SK-N-SH (cell line): ENCODE measurements around the gene MALT1. TPM values are rescaled to one million over a fixed set of nuclear protein-coding genes. Genes with fewer than 3 reads are reported as not detected.

Experiments
- CTCF ChIA-PET: fragments of 300-600, 350-600 bp; formaldehyde crosslinking; extraction: SDS; loops from one replicate; lab custom pipeline; 2021; lab: Yijun Ruan, JAX
- POLR2A ChIA-PET: fragments of 350-600 bp; sonication (Branson Sonifier 250); formaldehyde crosslinking; extraction: SDS; loops from one replicate; lab custom pipeline; 2020; ENCODE audit warnings: antibody characterized with exemption, inconsistent platforms; lab: Yijun Ruan, JAX
- DNase-seq: peaks from one replicate; pipeline ENCODE4 v3.0.0; 2012
- H2AFZ ChIP-seq: fragments of 200-600 bp; sonication (generic); 2 replicates; pipeline ENCODE4 v1.8.1; 2016; ENCODE audit warnings: antibody characterized with exemption, mild to moderate bottlenecking, low read depth
- H3F3A ChIP-seq: fragments of 200-600 bp; sonication (generic); replicated peaks from 2 replicates; pipeline ENCODE3; 2016; ENCODE audit warnings: antibody characterized with exemption, mild to moderate bottlenecking; ENCODE audit not compliant: insufficient read depth
- H3K27ac ChIP-seq, 2 experiments: fragments of 200-500 bp in 1 of 2; fragments of 200-600 bp in 1 of 2; sonication (Bioruptor generic) in 1 of 2; sonication (generic), shearing (Covaris generic) in 1 of 2; 2 replicates each; pipeline versions ENCODE4 v1.5.1 to v1.6.1; 2014 to 2016; ENCODE audit warnings: low read depth in 2 of 2, inconsistent platforms in 1 of 2, low read length in 1 of 2, mild to moderate bottlenecking in 1 of 2, mixed read lengths in 1 of 2
- H3K27me3 ChIP-seq: fragments of 200-600 bp; sonication (generic), shearing (Covaris generic); 2 replicates; pipeline ENCODE4 v1.6.1; 2016; ENCODE audit warnings: mixed run types; ENCODE audit not compliant: insufficient read depth
- H3K36me3 ChIP-seq, 2 experiments: fragments of 200-500 bp in 1 of 2; fragments of 200-600 bp in 1 of 2; sonication (Bioruptor generic) in 1 of 2; sonication (generic) in 1 of 2; replicated peaks in 1 of 2; 2 replicates each; pipeline versions ENCODE3 to v1.5.1; 2014 to 2016; ENCODE audit warnings: low read length in 1 of 2, mild to moderate bottlenecking in 1 of 2; ENCODE audit not compliant: insufficient read depth in 2 of 2, control insufficient read depth in 1 of 2
- H3K4me1 ChIP-seq, 2 experiments: fragments of 200-500 bp in 1 of 2; fragments of 200-600 bp in 1 of 2; sonication (Bioruptor generic) in 1 of 2; sonication (generic), shearing (Covaris generic) in 1 of 2; 2 replicates each; pipeline versions ENCODE4 v1.5.1 to v1.6.1; 2014 to 2016; ENCODE audit warnings: low read depth in 1 of 2, low read length in 1 of 2, mixed run types in 1 of 2; ENCODE audit not compliant: insufficient read depth in 2 of 2, control insufficient read depth in 1 of 2
- H3K4me2 ChIP-seq: fragments of 200-600 bp; sonication (generic), shearing (Covaris generic); 2 replicates; pipeline ENCODE4 v1.6.1; 2017; ENCODE audit warnings: mixed run types
- H3K4me3 ChIP-seq, 2 experiments: fragments of 200-500 bp in 1 of 2; fragments of 200-600 bp in 1 of 2; sonication (Bioruptor generic) in 1 of 2; sonication (generic), shearing (Covaris generic) in 1 of 2; 2 replicates each; pipeline versions ENCODE4 v1.5.1 to v1.8.1; 2014 to 2016; ENCODE audit warnings: low read depth in 2 of 2, inconsistent platforms in 1 of 2, low read length in 1 of 2, mild to moderate bottlenecking in 1 of 2, mixed read lengths in 1 of 2, moderate library complexity in 1 of 2
- H3K79me2 ChIP-seq: fragments of 200-600 bp; sonication (generic); 2 replicates; pipeline ENCODE4 v1.8.1; 2017; ENCODE audit warnings: mild to moderate bottlenecking; ENCODE audit not compliant: insufficient read depth
- H3K9ac ChIP-seq: fragments of 200-600 bp; sonication (generic); 2 replicates; pipeline ENCODE4 v1.6.1; 2017; ENCODE audit warnings: mixed run types
- H3K9me2 ChIP-seq: fragments of 200-600 bp; sonication (generic); 2 replicates; pipeline ENCODE4 v1.6.1; 2017; ENCODE audit warnings: mixed run types
- H3K9me3 ChIP-seq: fragments of 200-600 bp; sonication (generic); 2 replicates; pipeline ENCODE4 v1.6.1; 2017; ENCODE audit warnings: mixed run types, mild to moderate bottlenecking, moderate library complexity
- H4K20me1 ChIP-seq: fragments of 200-600 bp; sonication (generic); 2 replicates; pipeline ENCODE4 v1.6.1; 2017; ENCODE audit warnings: mild to moderate bottlenecking, mixed run types; ENCODE audit not compliant: insufficient read depth
- EP300 ChIP-seq, 2 experiments: IDR thresholded peaks; 2 replicates each; pipeline versions ENCODE4 v1.4.0 to v1.6.1; 2012; ENCODE audit warnings: borderline replicate concordance in 1 of 2, low read depth in 1 of 2, low read length in 1 of 2
- GATA2 ChIP-seq: sonication (generic); formaldehyde crosslinking; IDR thresholded peaks from 2 replicates; pipeline ENCODE4 v1.5.0; 2020; ENCODE audit warnings: mild to moderate bottlenecking, missing genetic modification reagents
- JUND ChIP-seq: IDR thresholded peaks from 2 replicates; pipeline ENCODE4 v1.4.0; 2012
- MEF2A ChIP-seq: IDR thresholded peaks from 2 replicates; pipeline ENCODE4 v1.4.0; 2012; ENCODE audit warnings: low read depth, borderline replicate concordance
- NRF1 ChIP-seq: IDR thresholded peaks from 2 replicates; pipeline ENCODE4 v1.6.1; 2012; ENCODE audit warnings: low read depth, mild to moderate bottlenecking, low read length
- POLR2AphosphoS5 ChIP-seq: IDR thresholded peaks from 2 replicates; pipeline ENCODE4 v1.6.1; 2012; ENCODE audit warnings: low read depth, low read length
- RAD21 ChIP-seq: IDR thresholded peaks from 2 replicates; pipeline ENCODE4 v1.6.1; 2012; ENCODE audit warnings: mild to moderate bottlenecking, low read length
- RCOR1 ChIP-seq: fragments of 150-350 bp; IDR thresholded peaks from 2 replicates; pipeline ENCODE4 v1.6.1; 2017; ENCODE audit warnings: antibody characterized with exemption, low read length
- SIN3A ChIP-seq: IDR thresholded peaks from 2 replicates; pipeline ENCODE4 v1.6.1; 2012; ENCODE audit warnings: low read depth, mild to moderate bottlenecking, low read length, moderate library complexity, borderline replicate concordance
- TAF1 ChIP-seq: IDR thresholded peaks from 2 replicates; pipeline ENCODE4 v1.6.1; 2012; ENCODE audit warnings: low read depth, mild to moderate bottlenecking, low read length, moderate library complexity, borderline replicate concordance
- WGBS: methylation state at CpG from one replicate; pipeline ENCODE4 v1.1.6; 2017; ENCODE audit warnings: low lambda C conversion rate; 5-methylcytosine and 5-hydroxymethylcytosine counted together
- polyA plus RNA-seq, 3 experiments: library from polyadenylated mRNA; depleted of rRNA; stranded (reverse); fragments of >200 nt; gene quantifications; 2 replicates each; pipeline ENCODE4 v1.2.3, GENCODE V29; 2012
- TF ChIP-seq, protein P1 (sequence below): fragments of 200-600 bp; sonication (generic); IDR thresholded peaks from 2 replicates; pipeline ENCODE4 v1.6.1; 2017; ENCODE audit warnings: antibody characterized with exemption, mild to moderate bottlenecking, moderate library complexity
- TF ChIP-seq, protein P2 (sequence below): IDR thresholded peaks from 2 replicates; pipeline ENCODE4 v1.6.1; 2012; ENCODE audit warnings: mild to moderate bottlenecking, low read depth, low read length, moderate library complexity
- TF ChIP-seq, protein P3 (sequence below): fragments of 150-350 bp; IDR thresholded peaks from 2 replicates; pipeline ENCODE4 v1.6.1; 2016; ENCODE audit warnings: mild to moderate bottlenecking, low read depth, low read length
- TF ChIP-seq, protein P4 (sequence below): IDR thresholded peaks from 2 replicates; pipeline ENCODE4 v1.4.0; 2012; ENCODE audit warnings: low read depth
- TF ChIP-seq, protein P5 (sequence below): IDR thresholded peaks from 2 replicates; pipeline ENCODE4 v1.4.0; 2012; ENCODE audit warnings: low read depth, borderline replicate concordance
- TF ChIP-seq, protein P6 (sequence below): fragments of 150-350 bp; IDR thresholded peaks from 2 replicates; pipeline ENCODE4 v1.6.1; 2017; ENCODE audit warnings: antibody characterized with exemption, low read length, low read depth, borderline replicate concordance

Gene MALT1
- polyA plus RNA-seq, 1 of the 3 experiments (the other 2 are of a cell fraction), result 6.6 TPM

DNA sequence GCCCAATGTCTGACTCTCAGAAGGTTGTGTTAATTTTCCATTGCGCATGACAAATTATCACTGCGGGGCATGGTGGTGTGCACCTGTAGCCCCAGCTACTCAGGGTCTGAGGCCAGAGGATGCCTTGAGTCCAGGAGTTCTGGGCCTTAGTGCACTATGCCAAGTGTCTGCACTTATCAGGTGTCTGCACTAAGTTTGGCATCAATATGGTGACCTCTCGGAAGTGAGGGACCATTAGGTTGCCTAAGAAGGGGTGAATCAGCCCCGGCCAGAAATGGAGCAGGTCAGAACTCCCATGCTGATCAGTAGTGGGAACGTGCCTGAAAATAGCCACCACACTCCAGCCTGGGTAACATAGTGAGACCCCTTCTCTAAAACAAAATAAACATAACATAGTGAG is 131.7 kb downstream of the MALT1 start:
- POLR2A ChIA-PET, result no interaction called here
- CTCF ChIA-PET, result interaction anchor here (1.4 kb wide), 1 partner anchor 268 kb away, joined by 3 read pairs; no protein-coding TSS in a partner anchor
- no peak for TF ChIP-seq JUND
- TF ChIP-seq SIN3A, result no peak
- TF ChIP-seq EP300 (IDR thresholded peaks at IDR 0.05; ENCODE audit: borderline replicate concordance in 1 of 2, low read depth in 1 of 2, low read length in 1 of 2), result no peak
- Histone ChIP-seq H3K9me3 (no peaks in the 10 kb centered on the region), H3K27me3 (no peaks in the 10 kb centered on the region), H3F3A (no peaks in the 10 kb centered on the region), H3K9me2 (no peaks in the 10 kb centered on the region), H3K4me3 (no peak overlapping the region), H3K4me1 (peaks cover 0 to 5% of the 10 kb centered on the region in 2 experiments; a peak in 2 of 4 replicates), H4K20me1 (no peaks in the 10 kb centered on the region), H3K4me2 (no peak overlapping the region), H3K36me3 (no peaks in the 10 kb centered on the region), H2AFZ (no peak overlapping the region), H3K79me2 (no peaks in the 10 kb centered on the region), H3K27ac (no peak overlapping the region), H3K9ac (no peak overlapping the region)
- 89% methylated on average over 4 of the region's 5 CpGs for WGBS
- DNase-seq, result no peak

DNA sequence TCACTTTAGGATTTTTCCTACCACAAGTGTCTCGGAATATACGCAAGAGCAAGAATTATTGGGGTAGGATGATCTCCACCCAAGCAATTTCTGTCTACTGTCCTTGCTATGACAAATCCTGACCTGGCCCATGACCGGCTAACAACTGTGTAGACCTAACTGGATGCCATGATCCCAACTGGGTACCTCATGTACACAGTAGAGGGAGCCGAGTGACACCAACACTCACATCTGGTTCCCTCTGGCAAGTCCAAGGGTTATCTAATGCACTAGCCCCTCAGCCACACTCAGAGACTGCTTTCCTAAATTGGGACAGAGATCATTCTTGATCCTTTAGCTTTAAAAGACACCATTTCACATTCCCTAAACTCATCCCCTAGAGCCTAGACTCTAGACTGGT is 132.7 kb downstream of the MALT1 start:
- Histone ChIP-seq H2AFZ (no peak overlapping the region), H3K36me3 (no peaks in the 10 kb centered on the region), H3F3A (no peaks in the 10 kb centered on the region), H3K9me2 (no peaks in the 10 kb centered on the region), H3K27me3 (no peaks in the 10 kb centered on the region), H3K4me3 (no peak overlapping the region), H3K4me2 (no peak overlapping the region), H3K9ac (no peak overlapping the region), H3K79me2 (no peaks in the 10 kb centered on the region), H4K20me1 (no peaks in the 10 kb centered on the region), H3K9me3 (no peaks in the 10 kb centered on the region), H3K27ac (no peak overlapping the region), H3K4me1 (peaks cover 0 to 5% of the 10 kb centered on the region in 2 experiments; a peak in 2 of 4 replicates)
- ChIA-PET POLR2A (interaction anchor here (0.6 kb wide), 1 partner anchor 9 kb away, joined by 3 read pairs; no protein-coding TSS in a partner anchor), CTCF (interaction anchor here (0.7 to 2.4 kb wide), 2 partner anchors 8 to 23 kb away, joined by 6 read pairs; no protein-coding TSS in a partner anchor)
- no peak for DNase-seq
- 100% methylated on average over 3 of the region's 4 CpGs for WGBS
- TF ChIP-seq RCOR1 (no peak), POLR2AphosphoS5 (no peak), GATA2 (CRISPR knock-in tag) (no peak), TAF1 (no peak), NRF1 (no peak), MEF2A (no peak), RAD21 (no peak)
- TF ChIP-seq, protein P1, sequence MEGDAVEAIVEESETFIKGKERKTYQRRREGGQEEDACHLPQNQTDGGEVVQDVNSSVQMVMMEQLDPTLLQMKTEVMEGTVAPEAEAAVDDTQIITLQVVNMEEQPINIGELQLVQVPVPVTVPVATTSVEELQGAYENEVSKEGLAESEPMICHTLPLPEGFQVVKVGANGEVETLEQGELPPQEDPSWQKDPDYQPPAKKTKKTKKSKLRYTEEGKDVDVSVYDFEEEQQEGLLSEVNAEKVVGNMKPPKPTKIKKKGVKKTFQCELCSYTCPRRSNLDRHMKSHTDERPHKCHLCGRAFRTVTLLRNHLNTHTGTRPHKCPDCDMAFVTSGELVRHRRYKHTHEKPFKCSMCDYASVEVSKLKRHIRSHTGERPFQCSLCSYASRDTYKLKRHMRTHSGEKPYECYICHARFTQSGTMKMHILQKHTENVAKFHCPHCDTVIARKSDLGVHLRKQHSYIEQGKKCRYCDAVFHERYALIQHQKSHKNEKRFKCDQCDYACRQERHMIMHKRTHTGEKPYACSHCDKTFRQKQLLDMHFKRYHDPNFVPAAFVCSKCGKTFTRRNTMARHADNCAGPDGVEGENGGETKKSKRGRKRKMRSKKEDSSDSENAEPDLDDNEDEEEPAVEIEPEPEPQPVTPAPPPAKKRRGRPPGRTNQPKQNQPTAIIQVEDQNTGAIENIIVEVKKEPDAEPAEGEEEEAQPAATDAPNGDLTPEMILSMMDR, result no peak
- TF ChIP-seq, protein P2, sequence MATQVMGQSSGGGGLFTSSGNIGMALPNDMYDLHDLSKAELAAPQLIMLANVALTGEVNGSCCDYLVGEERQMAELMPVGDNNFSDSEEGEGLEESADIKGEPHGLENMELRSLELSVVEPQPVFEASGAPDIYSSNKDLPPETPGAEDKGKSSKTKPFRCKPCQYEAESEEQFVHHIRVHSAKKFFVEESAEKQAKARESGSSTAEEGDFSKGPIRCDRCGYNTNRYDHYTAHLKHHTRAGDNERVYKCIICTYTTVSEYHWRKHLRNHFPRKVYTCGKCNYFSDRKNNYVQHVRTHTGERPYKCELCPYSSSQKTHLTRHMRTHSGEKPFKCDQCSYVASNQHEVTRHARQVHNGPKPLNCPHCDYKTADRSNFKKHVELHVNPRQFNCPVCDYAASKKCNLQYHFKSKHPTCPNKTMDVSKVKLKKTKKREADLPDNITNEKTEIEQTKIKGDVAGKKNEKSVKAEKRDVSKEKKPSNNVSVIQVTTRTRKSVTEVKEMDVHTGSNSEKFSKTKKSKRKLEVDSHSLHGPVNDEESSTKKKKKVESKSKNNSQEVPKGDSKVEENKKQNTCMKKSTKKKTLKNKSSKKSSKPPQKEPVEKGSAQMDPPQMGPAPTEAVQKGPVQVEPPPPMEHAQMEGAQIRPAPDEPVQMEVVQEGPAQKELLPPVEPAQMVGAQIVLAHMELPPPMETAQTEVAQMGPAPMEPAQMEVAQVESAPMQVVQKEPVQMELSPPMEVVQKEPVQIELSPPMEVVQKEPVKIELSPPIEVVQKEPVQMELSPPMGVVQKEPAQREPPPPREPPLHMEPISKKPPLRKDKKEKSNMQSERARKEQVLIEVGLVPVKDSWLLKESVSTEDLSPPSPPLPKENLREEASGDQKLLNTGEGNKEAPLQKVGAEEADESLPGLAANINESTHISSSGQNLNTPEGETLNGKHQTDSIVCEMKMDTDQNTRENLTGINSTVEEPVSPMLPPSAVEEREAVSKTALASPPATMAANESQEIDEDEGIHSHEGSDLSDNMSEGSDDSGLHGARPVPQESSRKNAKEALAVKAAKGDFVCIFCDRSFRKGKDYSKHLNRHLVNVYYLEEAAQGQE, result no peak
- TF ChIP-seq, protein P3, sequence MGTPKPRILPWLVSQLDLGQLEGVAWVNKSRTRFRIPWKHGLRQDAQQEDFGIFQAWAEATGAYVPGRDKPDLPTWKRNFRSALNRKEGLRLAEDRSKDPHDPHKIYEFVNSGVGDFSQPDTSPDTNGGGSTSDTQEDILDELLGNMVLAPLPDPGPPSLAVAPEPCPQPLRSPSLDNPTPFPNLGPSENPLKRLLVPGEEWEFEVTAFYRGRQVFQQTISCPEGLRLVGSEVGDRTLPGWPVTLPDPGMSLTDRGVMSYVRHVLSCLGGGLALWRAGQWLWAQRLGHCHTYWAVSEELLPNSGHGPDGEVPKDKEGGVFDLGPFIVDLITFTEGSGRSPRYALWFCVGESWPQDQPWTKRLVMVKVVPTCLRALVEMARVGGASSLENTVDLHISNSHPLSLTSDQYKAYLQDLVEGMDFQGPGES, result no peak
- TF ChIP-seq, protein P4, sequence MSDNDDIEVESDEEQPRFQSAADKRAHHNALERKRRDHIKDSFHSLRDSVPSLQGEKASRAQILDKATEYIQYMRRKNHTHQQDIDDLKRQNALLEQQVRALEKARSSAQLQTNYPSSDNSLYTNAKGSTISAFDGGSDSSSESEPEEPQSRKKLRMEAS, result no peak
- TF ChIP-seq, protein P5, sequence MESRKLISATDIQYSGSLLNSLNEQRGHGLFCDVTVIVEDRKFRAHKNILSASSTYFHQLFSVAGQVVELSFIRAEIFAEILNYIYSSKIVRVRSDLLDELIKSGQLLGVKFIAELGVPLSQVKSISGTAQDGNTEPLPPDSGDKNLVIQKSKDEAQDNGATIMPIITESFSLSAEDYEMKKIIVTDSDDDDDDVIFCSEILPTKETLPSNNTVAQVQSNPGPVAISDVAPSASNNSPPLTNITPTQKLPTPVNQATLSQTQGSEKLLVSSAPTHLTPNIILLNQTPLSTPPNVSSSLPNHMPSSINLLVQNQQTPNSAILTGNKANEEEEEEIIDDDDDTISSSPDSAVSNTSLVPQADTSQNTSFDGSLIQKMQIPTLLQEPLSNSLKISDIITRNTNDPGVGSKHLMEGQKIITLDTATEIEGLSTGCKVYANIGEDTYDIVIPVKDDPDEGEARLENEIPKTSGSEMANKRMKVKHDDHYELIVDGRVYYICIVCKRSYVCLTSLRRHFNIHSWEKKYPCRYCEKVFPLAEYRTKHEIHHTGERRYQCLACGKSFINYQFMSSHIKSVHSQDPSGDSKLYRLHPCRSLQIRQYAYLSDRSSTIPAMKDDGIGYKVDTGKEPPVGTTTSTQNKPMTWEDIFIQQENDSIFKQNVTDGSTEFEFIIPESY, result no peak
- TF ChIP-seq, protein P6, sequence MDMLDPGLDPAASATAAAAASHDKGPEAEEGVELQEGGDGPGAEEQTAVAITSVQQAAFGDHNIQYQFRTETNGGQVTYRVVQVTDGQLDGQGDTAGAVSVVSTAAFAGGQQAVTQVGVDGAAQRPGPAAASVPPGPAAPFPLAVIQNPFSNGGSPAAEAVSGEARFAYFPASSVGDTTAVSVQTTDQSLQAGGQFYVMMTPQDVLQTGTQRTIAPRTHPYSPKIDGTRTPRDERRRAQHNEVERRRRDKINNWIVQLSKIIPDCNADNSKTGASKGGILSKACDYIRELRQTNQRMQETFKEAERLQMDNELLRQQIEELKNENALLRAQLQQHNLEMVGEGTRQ, result no peak
